Glomerular visceral epithelial cell (primary cell): ENCODE measurements around the gene HOXA6.
A peak's percentile ranks its signal among the peaks of the same experiment; 100 is the strongest.

ENCODE experiments used
- DNase-seq: peaks from one replicate; pipeline ENCODE4 v3.0.0-alpha.2; 2016; ENCODE audit errors: extremely low spot score

HOXA6 gene

DNA sequence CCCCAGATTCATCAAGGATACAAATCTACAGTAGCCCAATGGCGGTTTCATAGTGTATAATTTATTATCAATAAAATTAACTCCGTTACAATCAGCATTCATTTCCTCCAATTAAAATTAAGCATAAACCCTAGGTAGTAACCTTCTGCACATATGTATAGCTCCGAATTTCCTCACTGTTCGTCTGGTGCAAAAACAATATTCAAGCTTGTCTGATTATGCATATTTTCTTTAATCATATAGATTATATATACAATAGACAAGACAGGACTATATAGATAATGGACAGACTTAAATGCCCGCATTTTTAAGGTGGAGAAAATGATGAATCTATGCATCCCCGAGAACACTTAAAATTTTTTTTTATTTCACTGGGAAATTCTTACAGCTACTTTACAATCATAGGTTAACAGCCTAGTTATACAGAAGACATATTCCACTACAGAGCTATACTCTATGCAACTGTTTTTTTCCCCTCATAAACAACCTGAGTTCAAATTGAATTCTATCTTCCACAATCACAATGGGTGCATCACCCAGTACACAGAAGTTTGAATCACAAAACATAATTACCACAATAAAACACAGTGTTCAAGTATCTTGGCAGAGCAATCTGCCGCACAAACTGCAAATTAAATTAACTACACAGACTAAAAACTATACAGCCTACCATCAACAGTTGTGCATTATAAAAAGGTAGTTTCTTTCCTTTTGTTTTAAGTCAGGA lies 15.2 kb upstream of the HOXA6 start:
- no peak for DNase-seq

DNA sequence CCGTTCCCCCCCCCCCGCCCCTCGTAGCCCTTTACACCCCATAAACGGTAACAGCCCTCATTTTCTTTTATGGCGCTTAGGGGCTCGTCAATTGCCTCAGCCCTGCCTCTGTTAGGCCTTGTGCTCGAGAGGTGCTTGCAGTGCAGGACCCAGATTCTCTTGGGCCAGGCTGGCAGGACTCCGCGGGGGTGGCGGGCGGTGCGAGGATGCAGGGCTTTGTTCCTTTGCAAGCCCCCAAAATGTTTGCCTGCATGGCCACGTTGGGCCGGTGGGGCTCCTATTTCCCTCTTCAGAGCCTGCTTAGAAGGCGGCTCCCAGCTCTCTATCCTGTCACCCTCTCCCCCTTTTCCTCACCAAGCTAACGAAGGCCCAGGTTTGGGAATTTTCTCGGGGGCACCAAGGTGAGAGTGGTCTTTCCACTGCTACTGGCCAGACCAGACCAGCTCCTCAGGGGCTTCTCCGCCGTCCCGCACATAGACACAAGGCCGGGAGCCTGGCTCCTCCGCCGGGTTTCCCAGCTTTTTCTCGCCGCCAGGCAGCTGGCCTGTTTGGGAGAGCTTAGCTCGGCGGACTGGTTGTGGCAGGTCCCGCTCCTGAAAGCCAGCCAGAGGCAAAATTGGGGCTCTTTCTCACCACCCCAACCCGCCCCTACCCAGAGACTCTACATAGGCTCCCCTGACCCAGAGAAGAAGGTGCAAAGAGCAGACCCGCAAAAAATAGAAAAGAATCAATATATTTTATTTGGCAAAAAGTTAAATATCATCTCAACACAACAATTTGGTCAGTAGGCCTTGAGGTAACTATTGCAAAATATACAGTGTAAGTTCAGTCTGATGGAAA lies 14.4 kb upstream of the HOXA6 start:
- no peak for DNase-seq

DNA sequence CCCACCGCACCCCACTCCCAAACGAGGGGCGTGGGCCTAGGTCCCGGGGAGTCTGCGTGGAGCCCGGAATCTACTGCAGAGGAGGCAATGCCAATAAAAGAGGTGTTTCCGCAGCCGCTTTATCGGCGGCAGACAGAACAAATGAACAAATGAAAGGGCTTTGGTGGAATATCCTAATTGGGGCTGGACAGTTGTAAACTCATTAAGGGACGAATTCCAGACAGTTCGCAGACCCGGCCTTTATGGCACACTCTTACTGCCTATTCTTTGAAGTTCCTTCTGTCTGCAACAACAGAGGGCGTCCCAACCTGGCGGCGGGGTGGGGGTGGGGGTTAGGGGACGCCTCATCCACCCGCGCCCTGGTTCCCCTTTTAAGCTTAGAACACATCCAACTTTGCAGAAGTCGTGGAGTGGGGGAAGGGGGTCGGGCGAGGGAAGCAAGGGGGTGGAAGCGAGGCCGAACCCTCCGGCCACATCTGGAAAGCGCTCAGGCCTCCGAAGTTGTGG lies 13.7 kb upstream of the HOXA6 start:
- peak; percentile 71 for DNase-seq

DNA sequence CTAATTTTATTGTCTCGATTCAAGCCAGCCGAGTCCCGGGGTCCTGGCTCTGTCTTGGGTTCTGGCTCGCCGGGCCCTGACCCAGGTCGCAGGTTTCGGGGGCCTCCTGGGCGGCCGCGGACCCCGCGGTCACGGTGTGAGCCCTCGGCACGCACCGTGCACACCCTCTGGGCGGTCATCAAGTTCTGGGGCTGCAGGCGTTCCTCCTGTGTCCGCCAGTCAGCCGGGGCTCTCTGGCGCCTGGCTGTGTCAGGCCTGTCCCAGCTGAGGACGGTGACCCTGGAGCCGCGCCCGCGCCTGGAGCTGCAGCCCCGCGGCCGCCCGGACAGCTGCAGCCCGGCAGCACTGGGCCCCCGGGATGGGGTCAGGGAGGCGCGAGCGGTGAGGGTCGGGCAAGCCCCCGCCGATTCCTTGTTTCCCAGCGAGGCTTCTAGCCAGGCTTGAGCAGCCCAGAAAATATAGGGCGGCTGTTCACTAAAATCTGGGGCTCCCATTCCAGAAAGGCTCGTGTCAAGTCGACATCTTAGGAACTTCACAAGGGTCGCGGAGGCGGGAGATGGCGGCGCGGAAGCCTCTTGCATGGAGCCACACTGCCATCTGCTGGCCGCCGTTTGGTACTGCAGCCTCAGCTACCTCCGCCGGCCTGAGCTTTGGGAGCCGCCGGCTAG lies 13.1 kb upstream of the HOXA6 start:
- peak; percentile 89 for DNase-seq

DNA sequence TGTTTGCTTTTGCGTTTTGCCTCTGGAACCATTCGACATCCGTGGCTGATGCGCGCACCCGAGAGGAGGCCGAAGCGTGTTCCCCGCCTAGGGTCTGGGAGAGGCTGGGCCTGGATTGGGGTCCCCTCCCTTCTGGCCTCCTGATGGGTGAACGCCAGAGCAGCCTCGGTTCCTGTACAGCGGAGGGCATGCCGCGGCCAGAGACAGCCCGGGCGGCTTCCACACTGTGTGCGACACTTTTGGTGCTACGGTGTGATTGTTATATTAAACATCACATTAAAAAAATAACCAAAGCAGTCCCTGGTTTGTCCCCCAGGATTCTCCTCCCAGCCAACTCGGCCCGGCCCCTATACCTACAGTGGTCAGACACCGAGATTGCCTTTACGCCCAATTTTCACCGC lies 12.6 kb upstream of the HOXA6 start:
- DNase-seq = no peak

DNA sequence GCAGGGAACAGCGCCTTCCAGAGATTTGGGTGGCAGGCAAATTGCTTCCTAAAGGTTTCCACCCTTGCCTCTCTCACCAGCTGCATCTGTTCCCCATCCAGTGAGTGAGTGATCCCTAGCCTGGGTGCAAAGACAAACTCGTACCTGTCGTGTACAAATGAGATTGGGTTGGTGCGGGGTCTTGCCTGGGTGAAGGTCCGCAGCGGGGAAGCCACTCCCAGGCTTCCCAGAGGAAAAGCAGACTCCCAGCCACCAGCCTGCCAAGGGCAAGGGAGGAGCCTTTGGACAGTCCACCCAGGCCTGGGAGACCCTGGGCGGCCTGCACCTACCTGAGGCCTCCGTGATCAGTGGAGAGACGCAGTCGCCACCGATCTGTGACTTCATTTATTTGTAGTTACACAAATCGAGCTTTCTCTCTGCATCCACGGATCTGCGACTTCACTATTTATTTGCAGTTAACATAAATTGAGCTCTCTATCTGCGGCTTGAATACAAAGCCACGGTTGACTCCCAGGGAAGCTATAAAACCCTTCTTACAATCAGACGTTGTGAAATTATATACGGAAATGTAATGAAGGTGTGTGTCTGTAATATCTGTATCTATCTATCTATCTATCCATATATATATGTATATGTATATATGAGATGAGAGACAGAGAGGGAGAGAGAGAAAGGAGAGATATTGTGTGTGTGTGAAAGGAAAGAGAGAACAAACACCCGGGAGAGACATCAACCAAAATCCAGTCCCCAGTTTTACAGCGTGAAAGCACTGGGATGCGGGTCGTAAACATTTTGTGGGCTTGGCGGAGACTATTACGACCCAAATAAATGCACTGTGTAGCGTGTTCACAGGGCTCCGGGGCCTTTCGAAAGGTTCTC lies 11.9 kb upstream of the HOXA6 start:
- DNase-seq = no peak

DNA sequence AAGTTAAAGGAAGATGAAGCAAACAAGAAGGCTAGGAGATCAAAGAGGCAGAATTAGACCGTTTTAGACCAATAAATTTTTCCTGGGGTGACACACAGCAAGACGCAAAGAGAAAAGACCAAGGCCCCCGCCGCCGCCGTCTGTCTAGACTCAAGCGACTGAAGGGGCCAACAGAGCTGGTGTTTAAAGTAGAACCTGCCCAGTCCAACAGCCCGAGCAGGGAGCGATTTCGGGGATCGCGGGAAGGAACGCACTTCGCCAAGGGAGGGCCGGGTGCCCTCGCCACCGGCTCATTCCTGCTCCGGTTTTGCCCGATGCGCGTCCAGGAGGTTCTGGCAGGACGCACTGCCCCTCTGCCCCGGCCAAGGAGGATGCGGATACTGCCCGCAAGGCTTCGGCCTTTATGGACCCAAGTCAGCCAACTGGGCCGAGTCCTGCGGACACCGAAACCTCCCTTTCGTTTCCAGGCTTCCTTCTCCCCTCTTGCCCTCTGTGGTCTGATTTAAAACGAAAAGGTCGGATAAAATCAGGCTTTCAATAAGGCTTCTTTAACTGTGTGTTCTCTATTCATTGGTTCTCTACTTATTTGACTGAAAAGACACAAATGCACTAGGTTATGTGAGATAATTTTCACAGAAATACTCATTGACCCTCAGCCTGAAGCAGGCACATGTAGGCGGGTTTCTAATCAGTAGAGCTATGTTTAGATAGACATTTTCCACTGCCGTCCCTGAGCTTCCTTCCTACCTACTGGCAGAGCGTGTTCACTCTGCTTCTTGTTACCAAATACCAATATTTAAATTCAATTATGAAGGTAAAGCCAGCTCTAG lies 11.1 kb upstream of the HOXA6 start:
- no peak for DNase-seq

DNA sequence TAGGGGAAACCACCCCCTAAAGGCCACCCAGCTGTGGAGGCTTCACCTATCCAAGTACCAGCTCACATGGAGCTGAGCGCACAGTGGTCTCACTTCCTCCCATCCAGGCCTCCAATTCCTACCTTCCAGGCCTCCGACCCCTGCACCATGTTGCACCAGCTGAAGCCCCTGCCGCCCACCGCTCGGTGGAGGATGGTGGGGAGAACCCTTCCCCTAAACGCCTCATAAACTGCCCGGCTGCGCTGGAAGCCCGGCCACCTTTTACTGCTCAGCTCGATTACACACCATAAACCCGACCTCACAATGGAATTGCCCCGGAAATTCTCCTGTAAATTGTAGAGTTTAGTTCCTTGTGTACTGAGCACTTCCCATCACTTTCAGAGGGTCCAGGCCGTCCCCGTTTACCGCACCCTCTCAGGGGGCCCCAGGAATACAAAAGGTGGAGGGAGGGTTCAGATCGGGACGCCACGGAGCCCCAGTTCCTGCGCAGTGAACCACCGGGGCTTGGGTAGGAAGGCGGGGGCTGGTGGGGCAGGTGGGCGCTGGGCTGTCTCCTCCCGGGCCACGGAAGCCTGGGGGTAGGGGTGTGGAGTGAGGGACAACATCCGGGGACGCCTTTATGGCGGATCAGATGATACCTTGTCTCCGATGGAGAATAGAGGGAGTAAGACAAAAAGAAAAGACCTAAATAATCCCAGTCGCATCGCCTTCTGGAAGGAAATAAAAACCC lies 10.3 kb upstream of the HOXA6 start:
- DNase-seq = no peak

DNA sequence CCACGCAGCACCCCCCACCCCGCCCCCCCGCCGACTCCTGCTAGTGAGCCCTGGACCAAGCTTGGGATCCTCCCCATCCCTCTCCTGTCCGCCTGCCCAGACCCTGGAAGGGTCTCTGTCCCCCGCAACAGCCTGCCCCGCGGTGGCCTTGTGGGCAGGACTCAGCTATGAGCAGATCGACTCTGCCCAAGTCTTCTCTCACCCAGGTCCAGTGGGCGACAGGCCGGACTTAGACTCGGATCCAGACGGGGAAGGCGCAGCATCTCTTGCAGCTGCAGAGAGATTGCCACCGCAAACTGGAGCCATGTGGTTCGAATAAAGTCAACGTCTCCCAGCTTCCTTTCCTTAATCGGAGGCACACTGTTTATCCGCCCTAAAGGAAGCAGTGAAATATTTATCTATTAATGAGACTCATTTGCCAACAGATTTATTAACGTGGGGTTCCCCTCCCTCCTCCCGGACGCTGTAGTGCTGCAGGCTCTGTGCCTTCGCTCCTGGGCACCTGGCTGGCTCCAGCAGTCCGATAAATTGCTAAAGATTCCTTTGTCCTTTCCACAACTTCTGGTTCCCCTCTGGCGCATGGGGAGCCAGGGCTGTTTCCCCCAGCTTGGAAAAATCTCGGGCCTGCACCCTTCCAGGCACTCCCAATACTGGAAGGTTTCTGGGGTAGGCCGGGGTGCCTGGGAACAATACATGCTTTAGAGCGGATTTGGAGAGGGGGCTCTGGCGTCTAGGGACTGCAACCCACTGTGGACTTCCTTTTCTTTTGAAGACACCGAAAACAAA lies 9.5 kb upstream of the HOXA6 start:
- no peak for DNase-seq

DNA sequence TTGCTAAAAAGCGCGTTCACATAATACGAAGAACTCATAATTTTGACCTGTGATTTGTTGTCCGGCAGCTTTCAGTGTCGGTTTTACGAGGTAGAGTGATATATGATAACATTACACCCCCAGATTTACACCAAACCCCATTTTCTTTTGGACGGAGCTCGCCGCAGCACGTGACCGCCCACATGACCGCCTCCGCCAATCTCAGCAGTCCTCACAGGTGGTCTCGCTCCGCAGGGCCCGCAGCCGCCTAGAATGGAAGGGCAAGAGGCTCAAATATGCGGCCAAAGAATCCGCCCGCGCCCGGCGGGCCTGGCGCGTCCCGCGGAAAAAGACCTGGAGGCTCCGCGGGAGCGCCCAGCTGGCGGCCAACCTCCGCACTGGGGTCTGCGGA lies 8.9 kb upstream of the HOXA6 start, which contains the start of gene HOXA7:
TSS of gene HOXA7 (minus strand) at position 168 of the 391 bp plus-strand sequence. CDS start at position 38, 130 bp downstream.
- DNase-seq = peak; percentile 62

DNA sequence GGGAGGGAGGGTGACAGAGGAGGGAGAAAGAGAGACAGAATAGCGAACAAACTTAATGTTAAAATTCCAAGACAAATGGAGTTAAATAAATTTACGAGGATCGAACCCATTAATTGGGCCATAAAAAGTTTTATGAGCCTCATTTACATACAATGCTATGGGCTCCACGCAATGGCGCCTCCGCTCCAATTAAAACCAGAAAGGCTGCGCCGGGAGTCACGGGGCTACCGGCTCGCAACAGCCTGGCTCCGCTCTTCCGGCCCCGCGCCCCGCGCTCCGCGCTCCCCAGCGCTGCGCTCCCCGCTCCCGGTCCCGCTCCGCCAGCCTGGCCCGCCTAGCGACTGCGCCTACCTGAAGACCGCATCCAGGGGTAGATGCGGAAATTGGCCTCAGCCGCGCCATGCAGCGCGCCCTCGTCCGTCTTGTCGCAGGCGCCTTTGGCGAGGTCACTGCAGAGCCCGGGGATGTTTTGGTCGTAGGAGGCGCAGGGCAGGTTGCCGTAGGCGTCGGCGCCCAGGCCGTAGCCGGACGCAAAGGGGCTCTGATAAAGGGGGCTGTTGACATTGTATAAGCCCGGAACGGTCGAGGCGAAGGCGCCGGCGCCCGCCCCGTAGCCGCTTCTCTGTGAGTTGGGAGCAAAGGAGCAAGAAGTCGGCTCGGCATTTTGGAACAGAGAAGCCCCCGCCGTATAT lies 8.4 kb upstream of the HOXA6 start:
- DNase-seq = peak; percentile 36

DNA sequence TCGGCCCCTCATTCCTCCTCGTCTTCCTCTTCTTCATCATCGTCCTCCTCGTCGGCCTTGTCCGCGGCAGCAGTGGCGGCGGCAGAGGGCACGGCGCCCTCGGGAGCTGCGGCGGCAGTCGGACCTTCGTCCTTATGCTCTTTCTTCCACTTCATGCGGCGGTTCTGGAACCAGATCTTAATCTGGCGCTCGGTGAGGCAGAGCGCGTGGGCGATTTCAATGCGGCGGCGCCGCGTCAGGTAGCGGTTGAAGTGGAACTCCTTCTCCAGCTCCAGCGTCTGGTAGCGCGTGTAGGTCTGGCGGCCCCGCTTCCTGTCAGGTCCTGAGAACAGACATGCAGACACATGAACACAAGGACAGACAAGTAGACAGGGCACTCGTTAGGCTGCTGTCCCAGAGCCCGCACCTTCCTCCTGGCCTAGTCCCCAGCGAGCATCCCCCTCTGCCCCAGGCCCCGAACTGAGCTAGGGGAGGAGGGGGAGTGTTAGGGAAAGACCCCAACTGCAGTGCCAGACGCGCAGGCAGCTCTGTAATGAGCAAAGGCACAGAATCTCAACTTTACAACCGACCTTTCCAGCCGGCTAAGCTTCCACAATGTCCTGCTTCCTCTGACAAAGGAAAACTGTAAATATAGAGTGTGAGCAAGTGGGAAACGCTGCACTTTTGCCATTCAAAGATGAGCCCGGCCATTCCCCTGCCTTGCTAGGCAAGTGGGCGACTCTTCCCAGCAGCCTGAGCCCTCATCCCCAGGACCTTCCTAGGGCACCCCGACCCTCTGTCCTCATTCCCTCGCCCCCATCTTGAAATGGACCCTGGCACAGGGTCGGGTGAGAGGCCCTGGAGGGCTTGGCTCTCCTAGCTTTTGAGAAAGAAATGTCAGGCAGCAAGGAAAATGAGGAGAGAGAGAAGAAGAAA lies 7.6 kb upstream of the HOXA6 start:
- DNase-seq = peak; percentile 74

DNA sequence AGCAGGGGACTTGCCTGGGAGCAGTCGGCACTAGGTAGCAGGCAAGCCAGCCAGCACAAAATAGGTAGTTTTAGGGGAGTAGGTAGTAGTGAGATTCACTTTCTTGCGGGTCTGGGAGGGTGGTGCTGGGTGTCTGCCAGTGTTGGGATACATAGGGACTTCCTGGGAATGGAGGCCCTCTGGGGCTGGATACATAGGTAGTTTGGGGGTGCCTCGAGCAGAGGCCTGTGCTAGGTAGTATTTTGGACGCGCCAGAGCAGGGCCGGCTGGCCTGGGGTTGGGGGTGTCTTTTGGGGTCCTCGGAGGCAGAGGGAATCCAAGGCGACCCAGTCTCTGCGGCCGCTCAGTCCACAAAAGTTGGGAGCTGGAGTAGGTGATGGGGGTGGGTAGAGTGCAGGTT lies 6.8 kb upstream of the HOXA6 start:
- DNase-seq = no peak

DNA sequence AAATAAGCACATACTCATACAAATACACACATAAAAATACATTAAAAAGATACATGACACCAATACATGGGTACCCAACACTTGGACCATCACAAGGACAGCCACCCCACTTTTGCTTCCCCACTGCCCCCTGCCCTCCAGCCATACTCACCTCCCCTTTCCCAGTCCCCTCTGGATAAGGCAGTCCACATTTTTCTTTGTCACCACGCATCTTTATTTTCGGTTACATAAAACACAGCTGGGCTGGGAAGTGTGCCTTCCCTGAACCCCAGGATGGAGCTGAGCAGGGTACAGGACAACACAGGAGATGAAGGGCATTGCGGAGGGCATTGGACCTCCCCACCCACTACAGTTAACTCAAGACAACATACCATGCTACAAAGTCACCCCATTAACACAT lies 6.0 kb upstream of the HOXA6 start:
- no peak for DNase-seq

DNA sequence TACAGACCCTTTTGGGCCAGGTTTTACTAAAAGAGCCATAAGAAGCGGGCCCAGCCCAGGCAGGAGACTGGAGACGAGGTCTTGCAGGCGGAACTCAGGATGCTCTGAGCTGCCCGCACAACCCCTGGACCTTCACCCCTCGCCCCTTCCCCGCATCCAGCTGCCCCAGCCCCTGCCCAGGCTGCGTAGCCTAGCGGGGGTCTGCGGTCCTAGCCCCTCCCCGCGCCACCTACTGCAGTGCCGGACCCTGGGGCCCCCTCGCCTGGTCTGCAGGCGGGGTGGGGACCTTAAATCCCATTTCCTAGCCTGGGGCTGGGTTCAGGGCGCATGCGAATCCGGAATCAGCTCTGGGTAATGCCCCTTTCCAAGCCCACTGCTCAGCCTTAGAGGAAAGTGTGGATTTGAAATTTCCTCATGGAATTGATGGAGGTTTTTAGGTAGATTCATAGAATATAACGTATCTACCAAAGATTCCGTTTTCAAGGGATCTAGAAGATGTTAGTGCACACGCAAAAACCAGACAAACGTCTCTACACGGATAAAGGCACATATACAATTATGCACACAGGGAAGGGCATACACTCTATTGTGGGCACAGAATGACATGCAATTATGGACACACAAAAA lies 5.4 kb upstream of the HOXA6 start:
- DNase-seq = no peak

DNA sequence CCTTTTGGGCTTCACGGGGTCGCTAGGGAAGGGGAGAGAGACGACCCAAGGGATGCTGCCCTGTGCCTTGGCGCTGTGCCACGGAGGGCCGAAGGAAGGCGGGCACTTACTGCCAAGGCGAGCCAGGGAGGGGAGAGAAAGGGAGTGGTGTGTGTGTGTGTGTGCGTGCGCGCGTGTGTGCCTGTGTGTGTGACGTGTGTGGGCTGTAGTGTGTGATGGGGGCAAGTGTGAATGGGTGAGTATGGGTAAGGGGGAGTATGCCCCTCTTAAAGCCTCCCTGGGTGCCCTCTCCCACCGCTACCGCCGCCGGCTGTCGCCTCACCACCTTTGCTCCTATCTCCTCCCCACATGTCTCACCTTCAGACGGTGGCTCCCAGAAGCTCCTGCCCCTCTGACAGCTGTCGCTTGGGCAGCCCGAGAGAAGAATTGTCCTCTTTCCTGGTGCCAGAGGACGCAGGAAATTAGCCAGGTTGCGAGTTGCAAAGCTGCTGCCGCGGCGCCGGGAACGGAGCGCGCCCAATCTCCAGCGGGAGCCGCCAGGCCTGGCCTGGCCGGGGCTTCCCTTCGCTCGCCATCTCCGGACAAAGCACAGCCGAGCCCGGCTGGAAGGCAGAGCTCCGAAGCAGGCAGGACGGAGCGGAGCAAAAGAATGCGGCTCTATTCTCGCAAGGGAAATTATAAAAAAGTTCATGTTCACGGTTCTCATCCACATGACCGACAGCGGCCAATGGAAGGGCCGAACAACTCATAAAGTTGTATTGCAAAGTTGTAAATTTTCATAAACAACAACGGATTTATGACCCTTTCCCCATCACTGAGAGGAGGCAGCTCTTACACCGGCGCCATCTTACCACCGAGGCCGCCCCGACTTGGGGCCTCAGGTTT lies 4.6 kb upstream of the HOXA6 start, which contains the start of gene HOXA3:
TSS of gene HOXA3 (minus strand) at position 653 of the 885 bp plus-strand sequence. CDS start 41,943 bp downstream, outside the sequence.
- peak; percentile 52 for DNase-seq
